GM21447 (cell line): Measurements from ENCODE around the gene JMJD1C.

Experiments
- ATAC-seq: cut with Tn5 transposase; IDR thresholded peaks from one replicate; pipeline ENCODE4 v1.9.1; 2021; ENCODE audit not compliant: unreplicated experiment

JMJD1C gene

GRCh38 chr10:63264617-63265221 lies 201.1 kb downstream of the JMJD1C start:
- ATAC-seq, result no peak

DNA sequence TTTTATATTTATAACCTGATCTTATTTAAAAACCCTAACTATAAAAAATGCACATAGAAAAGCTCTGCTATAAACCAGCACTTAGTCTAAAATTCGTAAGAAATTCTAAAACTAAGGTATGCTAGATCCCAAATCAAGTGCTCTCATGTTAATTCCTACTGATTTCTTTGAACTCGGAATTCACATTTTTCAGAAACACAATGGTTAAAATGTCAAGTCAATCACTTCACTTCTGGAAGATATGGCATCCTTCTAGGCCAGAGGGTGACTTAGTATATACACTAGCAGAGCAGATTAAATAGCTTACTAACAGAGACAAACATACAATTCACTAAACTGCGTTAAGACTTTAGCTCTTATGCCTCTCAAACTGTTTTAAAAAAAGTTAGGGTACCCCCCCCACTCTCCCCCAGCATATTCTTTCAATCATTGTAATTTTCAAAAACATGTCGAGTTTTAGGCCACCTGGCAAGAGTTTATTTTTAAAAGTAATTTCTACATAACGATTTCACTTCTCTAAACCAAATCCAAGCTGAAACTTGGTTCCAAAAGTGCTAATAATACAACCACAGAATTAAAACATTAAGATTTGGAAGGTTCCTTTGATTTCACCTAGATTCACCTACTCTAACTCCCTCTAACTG lies 203.2 kb downstream of the JMJD1C start:
- no peak for ATAC-seq

DNA sequence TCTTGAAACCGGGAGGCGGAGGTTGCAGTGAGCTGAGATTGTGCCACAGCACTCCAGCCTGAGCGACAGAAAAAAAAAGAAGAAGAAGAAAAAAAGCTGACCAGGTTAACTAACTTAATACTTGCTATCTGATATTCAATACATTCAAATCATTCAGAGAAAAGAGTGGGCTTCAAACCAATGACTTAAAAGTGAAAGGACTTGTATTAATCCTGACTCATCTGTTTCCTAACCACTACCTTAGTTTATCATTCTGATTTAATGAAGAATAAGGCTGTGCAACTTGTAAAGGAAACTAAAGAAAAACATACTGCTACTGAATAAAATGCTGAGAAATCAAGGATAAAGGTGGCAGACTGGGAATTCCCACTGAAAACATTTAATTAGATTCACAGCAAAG lies 204.3 kb downstream of the JMJD1C start:
- no peak for ATAC-seq

DNA sequence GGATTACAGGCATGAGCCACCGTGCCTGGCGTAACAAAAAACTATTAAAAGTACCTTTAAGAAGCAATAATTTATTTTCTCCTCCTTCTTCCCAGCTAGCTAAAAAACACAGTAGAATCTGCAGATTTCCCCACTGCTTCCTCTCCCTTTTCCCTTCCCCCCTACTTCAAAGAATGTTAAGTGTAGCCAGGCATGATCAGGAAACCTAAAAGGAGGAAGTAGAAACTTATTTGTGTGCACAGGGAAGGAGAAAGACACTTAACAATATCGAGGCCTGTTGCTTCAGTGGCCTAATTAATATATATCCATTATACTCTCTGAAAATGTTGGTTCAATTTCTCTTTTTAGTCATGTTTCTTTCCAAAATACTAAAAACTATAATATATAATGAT lies 204.9 kb downstream of the JMJD1C start:
- no peak for ATAC-seq

GRCh38 chr10:63260103-63260859 lies 205.5 kb downstream of the JMJD1C start:
- no peak for ATAC-seq

- ATAC-seq, result no peak
These were observed 206.7 kb downstream of the JMJD1C start for GRCh38 chr10:63258920-63259678.

- ATAC-seq, result no peak
These were observed 208.0 kb downstream of the JMJD1C start for GRCh38 chr10:63257778-63258177.

DNA sequence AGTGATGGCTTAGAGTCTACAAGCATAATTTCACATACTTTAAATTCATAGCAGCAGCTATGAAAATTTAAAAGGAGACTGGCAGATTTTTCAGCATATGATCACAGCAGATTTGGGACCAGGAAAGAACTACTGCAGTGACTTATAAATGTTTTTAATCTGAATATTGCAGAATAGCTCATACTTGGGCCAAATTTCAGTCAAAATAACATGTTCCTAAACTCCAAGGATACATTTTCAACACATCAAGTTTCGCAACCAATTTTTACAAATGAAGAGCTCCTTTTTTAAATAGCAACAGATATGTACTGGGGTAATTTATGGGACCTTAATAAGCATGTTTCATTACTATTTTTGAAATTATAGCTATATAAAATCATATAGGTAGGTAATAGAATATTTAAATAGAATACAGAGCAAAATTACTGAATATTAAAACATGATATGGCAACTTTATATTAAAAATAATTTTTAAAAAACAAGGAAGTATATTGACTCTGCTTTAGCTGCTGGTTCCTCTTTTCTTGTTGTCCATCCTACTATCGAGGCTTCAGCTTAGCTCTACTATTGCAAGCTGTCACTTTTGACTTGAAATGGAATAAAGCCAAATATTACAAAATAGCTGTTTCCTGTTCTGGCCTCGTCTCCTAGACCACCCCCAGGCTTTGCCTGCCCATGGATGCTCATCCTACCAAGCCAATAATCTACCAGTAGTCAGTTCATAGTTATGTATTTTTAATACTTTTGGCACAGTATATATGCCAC lies 209.6 kb downstream of the JMJD1C start:
- no peak for ATAC-seq

DNA sequence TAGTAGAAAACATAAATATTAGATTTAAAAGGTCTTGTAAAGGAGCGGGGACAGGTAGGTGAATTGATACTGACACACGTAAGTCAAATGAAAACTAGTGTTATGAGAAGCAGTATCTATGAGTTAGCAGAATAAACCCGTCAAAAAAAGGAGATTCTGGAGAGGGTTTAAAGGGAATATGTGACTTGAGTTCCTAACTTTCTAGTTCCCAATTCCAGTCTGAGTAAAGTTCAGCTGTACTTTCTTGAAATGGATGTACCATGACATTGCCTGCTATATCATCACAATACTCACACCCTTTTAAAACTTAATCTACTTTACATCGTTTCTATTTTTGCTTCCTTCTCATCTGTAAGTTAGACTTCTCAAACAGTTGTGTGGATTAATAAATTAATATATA lies 210.5 kb downstream of the JMJD1C start:
- no peak for ATAC-seq

DNA sequence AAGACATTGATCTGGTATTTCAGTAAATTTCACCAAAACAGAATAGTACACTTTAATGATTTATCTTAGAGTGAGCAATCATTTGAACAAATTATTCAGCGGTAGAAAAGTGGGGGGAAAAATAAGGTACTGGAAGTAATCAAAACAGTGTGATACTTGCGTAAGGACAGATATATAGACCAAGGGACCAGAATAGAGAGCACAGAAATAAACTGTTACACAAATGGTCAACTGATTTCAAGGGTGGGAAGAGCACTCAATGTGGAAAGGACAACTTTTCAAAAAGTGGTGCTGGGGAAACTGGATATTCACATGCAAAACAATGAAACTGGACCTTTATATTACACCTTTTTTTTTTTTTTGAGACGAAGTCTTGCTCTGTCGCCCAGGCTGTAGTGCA lies 212.7 kb downstream of the JMJD1C start:
- no peak for ATAC-seq

- ATAC-seq, result no peak
These were observed 213.5 kb downstream of the JMJD1C start for GRCh38 chr10:63252095-63252762.

DNA sequence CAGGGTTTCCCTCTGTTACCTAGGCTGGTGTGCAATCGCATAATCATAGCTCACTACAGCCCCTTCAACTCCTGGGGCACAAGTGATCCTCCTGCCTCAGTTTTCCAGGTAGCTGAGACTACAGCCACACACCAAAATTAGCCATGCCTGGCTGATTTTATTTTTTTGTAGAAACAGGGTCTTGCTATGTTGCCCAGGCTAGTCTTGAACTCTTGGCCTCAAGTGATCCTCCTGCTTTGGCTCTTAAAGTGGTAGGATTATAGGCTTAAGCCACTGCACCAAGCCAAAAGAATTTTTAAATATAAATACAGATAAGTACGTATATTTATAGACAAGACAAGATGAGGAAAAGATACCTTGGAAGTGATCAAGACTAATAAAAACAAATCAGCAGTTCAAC lies 215.7 kb downstream of the JMJD1C start:
- no peak for ATAC-seq

DNA sequence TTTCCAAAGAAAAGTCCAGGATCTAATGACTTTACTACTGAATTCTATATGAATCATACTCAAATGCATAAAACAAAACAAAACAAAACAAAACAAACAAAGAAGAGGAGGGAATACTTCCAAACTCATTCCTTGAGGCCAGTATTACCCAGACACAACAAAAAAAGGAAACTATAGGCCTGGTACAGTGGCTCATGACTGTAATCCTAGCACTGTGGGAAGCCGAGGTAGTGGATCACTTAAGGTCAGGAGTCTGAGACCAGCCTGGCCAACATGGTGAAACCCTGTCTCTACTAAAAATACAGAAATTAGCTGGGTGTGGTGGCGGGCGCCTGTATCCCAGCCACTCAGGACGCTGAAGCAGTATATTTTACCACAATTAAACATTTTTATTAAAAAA lies 218.0 kb downstream of the JMJD1C start:
- no peak for ATAC-seq

GRCh38 chr10:63246356-63246755 lies 219.4 kb downstream of the JMJD1C start:
- ATAC-seq, result no peak

- ATAC-seq, result peak; percentile 34
These were observed 223.9 kb downstream of the JMJD1C start for GRCh38 chr10:63241841-63242281.

DNA sequence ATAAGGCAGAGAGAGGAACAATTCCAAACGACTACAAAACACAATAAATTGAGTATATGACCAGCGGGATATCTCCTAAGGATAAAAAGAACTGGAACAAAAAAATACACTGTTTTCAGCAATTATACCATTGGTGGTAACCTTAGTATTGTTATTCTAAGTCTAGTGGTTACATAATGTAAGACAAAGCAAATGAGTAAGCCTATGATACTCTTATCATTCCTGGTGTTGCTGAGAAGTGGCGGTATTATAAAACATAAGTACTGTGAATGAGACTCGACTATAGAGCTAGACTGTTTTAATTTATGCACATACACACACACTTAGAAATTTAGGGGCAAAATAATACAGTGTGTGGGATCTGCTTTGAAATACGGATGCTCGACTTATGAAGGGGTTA lies 225.0 kb downstream of the JMJD1C start:
- ATAC-seq, result no peak

DNA sequence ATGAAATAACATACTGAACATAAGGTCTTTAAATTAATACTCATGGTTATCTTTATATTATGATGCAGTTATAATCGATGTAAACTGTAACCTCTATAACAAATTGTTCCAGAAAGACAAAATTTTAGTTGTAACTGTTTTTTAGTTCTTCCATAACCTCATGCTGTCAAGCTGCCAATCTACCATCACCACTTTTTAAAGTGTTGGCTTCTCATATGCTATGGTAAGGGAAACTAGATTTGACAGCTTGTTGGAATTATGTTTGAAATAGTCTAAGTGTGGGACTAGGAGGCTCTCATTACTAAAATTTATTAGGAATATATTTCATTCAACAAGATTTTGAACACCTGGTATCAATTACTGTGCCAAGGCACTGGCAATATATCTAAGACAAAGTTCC lies 227.3 kb downstream of the JMJD1C start:
- no peak for ATAC-seq

DNA sequence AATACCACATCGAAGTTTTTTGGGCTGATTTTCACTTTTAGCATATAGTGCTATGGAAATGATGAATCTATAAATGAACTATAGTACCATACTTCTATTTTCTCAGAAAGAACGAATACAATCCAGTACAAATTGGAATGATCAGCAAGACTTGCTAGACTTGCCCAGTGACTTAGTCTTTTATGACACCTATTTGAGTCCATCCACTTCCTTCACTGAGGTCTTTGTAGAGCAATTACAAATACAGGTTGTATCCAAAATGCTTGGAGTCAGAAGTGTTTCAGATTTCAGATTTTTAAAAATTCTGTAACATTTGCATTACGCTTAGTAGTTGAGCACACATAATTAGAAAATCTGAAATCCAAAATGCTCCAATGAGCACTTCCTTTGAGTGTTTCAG lies 228.4 kb downstream of the JMJD1C start:
- no peak for ATAC-seq

GRCh38 chr10:63236113-63236935 lies 229.5 kb downstream of the JMJD1C start:
- ATAC-seq, result peak; percentile 96
